ENCODE data around the gene TFR2. TPM values are rescaled to one million over a fixed set of nuclear protein-coding genes. Genes with fewer than 3 reads are reported as not detected.

The TFR2 gene
- total RNA-seq, 1 donor from 2014 or later = 0.41 TPM

GRCh38 chr7:100680576-100681271, 39.4 kb upstream of the TFR2 start:
- peaks cover 8% of the 10 kb centered on the region for H3K4me1 ChIP-seq
- no peak overlapping the region for H3K27ac ChIP-seq
- no peak for DNase-seq
- intact Hi-C loops (cut with DNase I) = loop anchor here (10.0 kb wide), 3 partner anchors 66 to 206 kb away; partner anchors contain the start of genes MOSPD3 and TSC22D4
- no peaks in the 10 kb centered on the region for H3K27me3 ChIP-seq
- H3K4me3 ChIP-seq = no peak overlapping the region
- ATAC-seq = no peak
- H3K36me3 ChIP-seq = peaks cover 90% of the 10 kb centered on the region
- H3K9me3 ChIP-seq = no peaks in the 10 kb centered on the region
- TF ChIP-seq CTCF (IDR thresholded peaks at IDR 0.05) = no peak

- H3K36me3 ChIP-seq = peaks cover 83% of the 10 kb centered on the region
Measured at GRCh38 chr7:100679927-100680575, 38.7 kb upstream of the TFR2 start.

GRCh38 chr7:100679129-100679926, 38.0 kb upstream of the TFR2 start:
- no peak for TF ChIP-seq CTCF (IDR thresholded peaks at IDR 0.05)
- H3K27ac ChIP-seq = peak overlapping the region; percentile 9
- no peaks in the 10 kb centered on the region for H3K9me3 ChIP-seq
- DNase-seq (no peak), ATAC-seq (no peak)
- H3K36me3 ChIP-seq = peaks cover 76% of the 10 kb centered on the region
- H3K4me3 ChIP-seq = no peak overlapping the region
- intact Hi-C loops (cut with DNase I) = no loop called here
- no peaks in the 10 kb centered on the region for H3K27me3 ChIP-seq
- H3K4me1 ChIP-seq = peaks cover 8% of the 10 kb centered on the region

More at GRCh38 chr7:100679927-100680575, 38.7 kb upstream of the TFR2 start:
- Histone ChIP-seq H3K4me3 (no peak overlapping the region), H3K27ac (peak overlapping the region; percentile 9), H3K9me3 (no peaks in the 10 kb centered on the region), H3K4me1 (peaks cover 8% of the 10 kb centered on the region), H3K27me3 (no peaks in the 10 kb centered on the region)
- intact Hi-C loops (cut with DNase I) = loop anchor here (10.0 kb wide), 3 partner anchors 65 to 205 kb away; partner anchors contain the start of genes MOSPD3 and TSC22D4
- DNase-seq = no peak
- TF ChIP-seq CTCF (IDR thresholded peaks at IDR 0.05) = no peak
- peak; percentile 2 for ATAC-seq

GRCh38 chr7:100678291-100678984, 37.1 kb upstream of the TFR2 start:
- DNase-seq (peak; percentile 65), ATAC-seq (no peak)
- Histone ChIP-seq H3K27ac (no peak overlapping the region), H3K36me3 (peaks cover 67% of the 10 kb centered on the region), H3K4me1 (peaks cover 8% of the 10 kb centered on the region), H3K27me3 (no peaks in the 10 kb centered on the region), H3K9me3 (no peaks in the 10 kb centered on the region), H3K4me3 (no peak overlapping the region)
- no peak for TF ChIP-seq CTCF (IDR thresholded peaks at IDR 0.05)
- intact Hi-C loops (cut with DNase I) = no loop called here
